ENCODE results near the gene DDX42.

DDX42 gene

GRCh38 chr17:63819585-63820537 is 45.9 kb downstream of the DDX42 start:
- peaks cover 14% of the 10 kb centered on the region; the same call in 1 of the 2 replicates for H3K79me2 ChIP-seq (ENCODE audit: insufficient read depth, low read length)
- no peak overlapping the region for H3K4me3 ChIP-seq (ENCODE audit: low read depth in 1 of 2, low read length in 2 of 2)
- ATAC-seq (ENCODE audit: insufficient read depth, low read depth) (no peak; the same call in 2 of the 3 replicates), DNase-seq (no peak)
- H3K27me3 ChIP-seq (ENCODE audit: insufficient read depth, low read length, poor library complexity): no peaks in the 10 kb centered on the region
- H4K20me1 ChIP-seq (ENCODE audit: insufficient read depth, low read length): peaks cover 29% of the 10 kb centered on the region; the same call in 1 of the 2 replicates
- peaks cover 97% of the 10 kb centered on the region for H3K36me3 ChIP-seq (ENCODE audit: insufficient read depth, low read length)
- peaks cover 4% of the 10 kb centered on the region; the same call in 1 of the 2 replicates for H3K4me1 ChIP-seq (ENCODE audit: insufficient read depth, low read length)
- H3K9ac ChIP-seq (ENCODE audit: low read depth, low read length): no peak overlapping the region
- H3K4me2 ChIP-seq (ENCODE audit: insufficient read depth, low read length): no peak overlapping the region
- TF ChIP-seq EZH2 (IDR thresholded peaks at IDR 0.05; ENCODE audit: borderline replicate concordance, low read depth, low read length, severe bottlenecking): no peak
- TF ChIP-seq CTCF (IDR thresholded peaks at IDR 0.05; ENCODE audit: borderline replicate concordance, extremely low read depth, low read length, poor library complexity, severe bottlenecking): no peak
- no peaks in the 10 kb centered on the region for H3K9me3 ChIP-seq (ENCODE audit: insufficient read depth, low read length, severe bottlenecking)
- no peak overlapping the region for H3K27ac ChIP-seq (ENCODE audit: low read length)
- H2AFZ ChIP-seq (ENCODE audit: low read depth, low read length): no peak overlapping the region

- Histone ChIP-seq H3K4me3 (ENCODE audit: low read depth in 1 of 2, low read length in 2 of 2) (no peak overlapping the region), H2AFZ (ENCODE audit: low read depth, low read length) (no peak overlapping the region), H3K4me1 (ENCODE audit: insufficient read depth, low read length) (peaks cover 16% of the 10 kb centered on the region), H3K36me3 (ENCODE audit: insufficient read depth, low read length) (peaks cover 95% of the 10 kb centered on the region), H3K27me3 (ENCODE audit: insufficient read depth, low read length, poor library complexity) (no peaks in the 10 kb centered on the region), H3K9ac (ENCODE audit: low read depth, low read length) (no peak overlapping the region), H3K79me2 (ENCODE audit: insufficient read depth, low read length) (peaks cover 26% of the 10 kb centered on the region), H4K20me1 (ENCODE audit: insufficient read depth, low read length) (peaks cover 30% of the 10 kb centered on the region; the same call in 1 of the 2 replicates), H3K4me2 (ENCODE audit: insufficient read depth, low read length) (no peak overlapping the region), H3K9me3 (ENCODE audit: insufficient read depth, low read length, severe bottlenecking) (no peaks in the 10 kb centered on the region), H3K27ac (ENCODE audit: low read length) (no peak overlapping the region)
- TF ChIP-seq CTCF (IDR thresholded peaks at IDR 0.05; ENCODE audit: borderline replicate concordance, extremely low read depth, low read length, poor library complexity, severe bottlenecking): no peak
- TF ChIP-seq EZH2 (IDR thresholded peaks at IDR 0.05; ENCODE audit: borderline replicate concordance, low read depth, low read length, severe bottlenecking): no peak
- ATAC-seq (ENCODE audit: insufficient read depth, low read depth): no peak
- no peak for DNase-seq
These were observed 47.1 kb downstream of the DDX42 start for GRCh38 chr17:63820963-63821561.

GRCh38 chr17:63821804-63822203 is 47.8 kb downstream of the DDX42 start:
- ATAC-seq (ENCODE audit: insufficient read depth, low read depth) (no peak), DNase-seq (no peak)
- peaks cover 88% of the 10 kb centered on the region for H3K36me3 ChIP-seq (ENCODE audit: insufficient read depth, low read length)

More at GRCh38 chr17:63821804-63822203, 47.8 kb downstream of the DDX42 start:
- H3K4me3 ChIP-seq (ENCODE audit: low read depth in 1 of 2, low read length in 2 of 2): no peak overlapping the region
- H3K79me2 ChIP-seq (ENCODE audit: insufficient read depth, low read length): peaks cover 33% of the 10 kb centered on the region
- peaks cover 20% of the 10 kb centered on the region for H3K4me1 ChIP-seq (ENCODE audit: insufficient read depth, low read length)
- H3K27ac ChIP-seq (ENCODE audit: low read length): no peak overlapping the region
- no peak overlapping the region for H3K9ac ChIP-seq (ENCODE audit: low read depth, low read length)
- H3K27me3 ChIP-seq (ENCODE audit: insufficient read depth, low read length, poor library complexity): no peaks in the 10 kb centered on the region
- H3K4me2 ChIP-seq (ENCODE audit: insufficient read depth, low read length): no peak overlapping the region
- H2AFZ ChIP-seq (ENCODE audit: low read depth, low read length): no peak overlapping the region
- H4K20me1 ChIP-seq (ENCODE audit: insufficient read depth, low read length): peaks cover 34% of the 10 kb centered on the region
- TF ChIP-seq CTCF (IDR thresholded peaks at IDR 0.05; ENCODE audit: borderline replicate concordance, extremely low read depth, low read length, poor library complexity, severe bottlenecking): no peak
- no peak for TF ChIP-seq EZH2 (IDR thresholded peaks at IDR 0.05; ENCODE audit: borderline replicate concordance, low read depth, low read length, severe bottlenecking)
- no peaks in the 10 kb centered on the region for H3K9me3 ChIP-seq (ENCODE audit: insufficient read depth, low read length, severe bottlenecking)

Measured in DND-41 (cell line).